Measurements from ENCODE around the gene INPP5J.

GRCh38 chr22:31143537-31143936 is 20.8 kb downstream of the INPP5J start:
- no peak for TF ChIP-seq CTCF (IDR thresholded peaks at IDR 0.05)
- TF ChIP-seq EP300 (IDR thresholded peaks at IDR 0.05), result no peak
- no peak for TF ChIP-seq POLR2A (IDR thresholded peaks at IDR 0.05)
